Liver (tissue), 3 donors: ENCODE data around the gene AGPAT2.

Source experiments
- NR2F2 ChIP-seq: IDR thresholded peaks from 2 replicates; pipeline ENCODE4 v1.6.1; 2016; ENCODE audit warnings: antibody characterized with exemption
- RAD21 ChIP-seq, 2 donors: IDR thresholded peaks; 2 replicates each; pipeline ENCODE4 v1.6.1; 2016; ENCODE audit warnings: antibody characterized with exemption in 2 of 2, mild to moderate bottlenecking in 2 of 2
- SP1 ChIP-seq: IDR thresholded peaks from 2 replicates; pipeline ENCODE4 v1.6.1; 2018; ENCODE audit warnings: antibody characterized with exemption, mild to moderate bottlenecking
- TF ChIP-seq, protein P1 (sequence below): IDR thresholded peaks from 2 replicates; pipeline ENCODE4 v1.6.1; 2016; ENCODE audit warnings: antibody characterized with exemption
- TF ChIP-seq, protein P2 (sequence below): IDR thresholded peaks from 2 replicates; pipeline ENCODE4 v1.6.1; 2016; ENCODE audit warnings: antibody characterized with exemption
- TF ChIP-seq, protein P3 (sequence below): fragments of 150-350 bp; IDR thresholded peaks from 2 replicates; pipeline ENCODE4 v1.5.1; 2017; ENCODE audit warnings: improper control_type of control experiment, low read depth, low read length; ENCODE audit not compliant: missing input control
- TF ChIP-seq, protein P4 (sequence below): IDR thresholded peaks from 2 replicates; pipeline ENCODE4 v1.6.1; 2016; ENCODE audit warnings: antibody characterized with exemption, mild to moderate bottlenecking
- donor health status: healthy.
- donor health status: healthy.

DNA sequence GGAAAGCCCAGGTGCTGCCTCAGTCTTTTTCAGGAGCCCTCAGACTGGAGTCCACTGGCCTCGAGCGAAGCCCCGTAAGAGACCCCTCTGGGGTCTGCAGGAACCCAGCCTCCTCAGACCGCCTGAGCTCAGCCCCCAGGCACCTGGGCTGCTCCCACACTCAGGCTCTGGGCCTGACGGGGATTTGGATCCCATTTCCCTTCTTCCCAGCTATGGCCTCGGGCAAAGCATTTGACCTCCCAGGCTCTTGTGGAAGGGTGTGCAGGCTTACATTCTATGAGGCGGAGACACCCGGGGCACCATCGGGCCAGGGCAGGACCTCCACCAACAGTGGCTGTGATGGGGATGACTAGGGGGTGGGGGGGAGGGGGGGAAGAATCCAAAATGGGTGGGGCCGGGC lies 4.5 kb downstream of the AGPAT2 start:
- TF ChIP-seq, protein P1, sequence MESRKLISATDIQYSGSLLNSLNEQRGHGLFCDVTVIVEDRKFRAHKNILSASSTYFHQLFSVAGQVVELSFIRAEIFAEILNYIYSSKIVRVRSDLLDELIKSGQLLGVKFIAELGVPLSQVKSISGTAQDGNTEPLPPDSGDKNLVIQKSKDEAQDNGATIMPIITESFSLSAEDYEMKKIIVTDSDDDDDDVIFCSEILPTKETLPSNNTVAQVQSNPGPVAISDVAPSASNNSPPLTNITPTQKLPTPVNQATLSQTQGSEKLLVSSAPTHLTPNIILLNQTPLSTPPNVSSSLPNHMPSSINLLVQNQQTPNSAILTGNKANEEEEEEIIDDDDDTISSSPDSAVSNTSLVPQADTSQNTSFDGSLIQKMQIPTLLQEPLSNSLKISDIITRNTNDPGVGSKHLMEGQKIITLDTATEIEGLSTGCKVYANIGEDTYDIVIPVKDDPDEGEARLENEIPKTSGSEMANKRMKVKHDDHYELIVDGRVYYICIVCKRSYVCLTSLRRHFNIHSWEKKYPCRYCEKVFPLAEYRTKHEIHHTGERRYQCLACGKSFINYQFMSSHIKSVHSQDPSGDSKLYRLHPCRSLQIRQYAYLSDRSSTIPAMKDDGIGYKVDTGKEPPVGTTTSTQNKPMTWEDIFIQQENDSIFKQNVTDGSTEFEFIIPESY, result no peak
- TF ChIP-seq, protein P2, sequence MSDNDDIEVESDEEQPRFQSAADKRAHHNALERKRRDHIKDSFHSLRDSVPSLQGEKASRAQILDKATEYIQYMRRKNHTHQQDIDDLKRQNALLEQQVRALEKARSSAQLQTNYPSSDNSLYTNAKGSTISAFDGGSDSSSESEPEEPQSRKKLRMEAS, result no peak
- TF ChIP-seq, protein P3, sequence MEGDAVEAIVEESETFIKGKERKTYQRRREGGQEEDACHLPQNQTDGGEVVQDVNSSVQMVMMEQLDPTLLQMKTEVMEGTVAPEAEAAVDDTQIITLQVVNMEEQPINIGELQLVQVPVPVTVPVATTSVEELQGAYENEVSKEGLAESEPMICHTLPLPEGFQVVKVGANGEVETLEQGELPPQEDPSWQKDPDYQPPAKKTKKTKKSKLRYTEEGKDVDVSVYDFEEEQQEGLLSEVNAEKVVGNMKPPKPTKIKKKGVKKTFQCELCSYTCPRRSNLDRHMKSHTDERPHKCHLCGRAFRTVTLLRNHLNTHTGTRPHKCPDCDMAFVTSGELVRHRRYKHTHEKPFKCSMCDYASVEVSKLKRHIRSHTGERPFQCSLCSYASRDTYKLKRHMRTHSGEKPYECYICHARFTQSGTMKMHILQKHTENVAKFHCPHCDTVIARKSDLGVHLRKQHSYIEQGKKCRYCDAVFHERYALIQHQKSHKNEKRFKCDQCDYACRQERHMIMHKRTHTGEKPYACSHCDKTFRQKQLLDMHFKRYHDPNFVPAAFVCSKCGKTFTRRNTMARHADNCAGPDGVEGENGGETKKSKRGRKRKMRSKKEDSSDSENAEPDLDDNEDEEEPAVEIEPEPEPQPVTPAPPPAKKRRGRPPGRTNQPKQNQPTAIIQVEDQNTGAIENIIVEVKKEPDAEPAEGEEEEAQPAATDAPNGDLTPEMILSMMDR, result no peak
- TF ChIP-seq, protein P4, sequence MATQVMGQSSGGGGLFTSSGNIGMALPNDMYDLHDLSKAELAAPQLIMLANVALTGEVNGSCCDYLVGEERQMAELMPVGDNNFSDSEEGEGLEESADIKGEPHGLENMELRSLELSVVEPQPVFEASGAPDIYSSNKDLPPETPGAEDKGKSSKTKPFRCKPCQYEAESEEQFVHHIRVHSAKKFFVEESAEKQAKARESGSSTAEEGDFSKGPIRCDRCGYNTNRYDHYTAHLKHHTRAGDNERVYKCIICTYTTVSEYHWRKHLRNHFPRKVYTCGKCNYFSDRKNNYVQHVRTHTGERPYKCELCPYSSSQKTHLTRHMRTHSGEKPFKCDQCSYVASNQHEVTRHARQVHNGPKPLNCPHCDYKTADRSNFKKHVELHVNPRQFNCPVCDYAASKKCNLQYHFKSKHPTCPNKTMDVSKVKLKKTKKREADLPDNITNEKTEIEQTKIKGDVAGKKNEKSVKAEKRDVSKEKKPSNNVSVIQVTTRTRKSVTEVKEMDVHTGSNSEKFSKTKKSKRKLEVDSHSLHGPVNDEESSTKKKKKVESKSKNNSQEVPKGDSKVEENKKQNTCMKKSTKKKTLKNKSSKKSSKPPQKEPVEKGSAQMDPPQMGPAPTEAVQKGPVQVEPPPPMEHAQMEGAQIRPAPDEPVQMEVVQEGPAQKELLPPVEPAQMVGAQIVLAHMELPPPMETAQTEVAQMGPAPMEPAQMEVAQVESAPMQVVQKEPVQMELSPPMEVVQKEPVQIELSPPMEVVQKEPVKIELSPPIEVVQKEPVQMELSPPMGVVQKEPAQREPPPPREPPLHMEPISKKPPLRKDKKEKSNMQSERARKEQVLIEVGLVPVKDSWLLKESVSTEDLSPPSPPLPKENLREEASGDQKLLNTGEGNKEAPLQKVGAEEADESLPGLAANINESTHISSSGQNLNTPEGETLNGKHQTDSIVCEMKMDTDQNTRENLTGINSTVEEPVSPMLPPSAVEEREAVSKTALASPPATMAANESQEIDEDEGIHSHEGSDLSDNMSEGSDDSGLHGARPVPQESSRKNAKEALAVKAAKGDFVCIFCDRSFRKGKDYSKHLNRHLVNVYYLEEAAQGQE, result no peak
- TF ChIP-seq RAD21 (IDR thresholded peaks at IDR 0.05), result no peak
- no peak for TF ChIP-seq NR2F2
- TF ChIP-seq SP1, result no peak
